HepG2 (cell line): ENCODE data around the gene LIMCH1. TPM values are rescaled to one million over a fixed set of nuclear protein-coding genes. Genes with fewer than 3 reads are reported as not detected.

Experiments
- ATAC-seq: fragments of 200-7000 bp; cut with Tn5 transposase; 3 replicates; pipeline ENCODE4 v1.9.1; 2020; ENCODE audit warnings: mild to moderate bottlenecking, moderate library complexity
- BruUV-seq: library from RNA; stranded (reverse); fragments of 400-500 nt; replicated peaks from 2 replicates; lab custom pipeline; 2021; lab: Mats Ljungman, UMichigan
- CTCF ChIA-PET: fragments of 300-600 bp; formaldehyde crosslinking; extraction: SDS; loops from one replicate; lab custom pipeline; 2021; ENCODE audit warnings: low total read pairs, inconsistent platforms, low intra/inter-chr PET ratio; lab: Yijun Ruan, JAX
- POLR2A ChIA-PET: fragments of 350-600 bp; sonication (Branson Sonifier 250); formaldehyde crosslinking; loops from one replicate; lab custom pipeline; 2020; ENCODE audit warnings: antibody characterized with exemption, inconsistent platforms; lab: Yijun Ruan, JAX
- DNase-seq: peaks from one replicate; pipeline ENCODE4 v3.0.0-alpha.2; 2015; ENCODE audit warnings: low spot score
- FAIRE-seq: peaks from 3 replicates; lab custom pipeline; 2011; peaks lifted over from hg19 to GRCh38; lab: Jason Lieb, UNC
- H2AFZ ChIP-seq: one replicate; pipeline ENCODE4 v1.6.1; 2011; ENCODE audit warnings: low read length, inconsistent platforms
- H3K27ac ChIP-seq: fragments of 300-600 bp; 3 replicates; pipeline ENCODE4 v1.8.0; 2011; ENCODE audit warnings: mixed run types, mild to moderate bottlenecking, mixed read lengths, low read length, inconsistent platforms; ENCODE audit not compliant: insufficient read depth; ENCODE audit errors: extremely low read length
- H3K27me3 ChIP-seq, 2 experiments: fragments of 200-600 bp in 1 of 2; 2 replicates in 1 of 2; 3 replicates in 1 of 2; pipeline versions ENCODE4 v1.6.0 to v1.8.0; 2011; ENCODE audit warnings: low read length in 2 of 2, mild to moderate bottlenecking in 2 of 2, moderate library complexity in 2 of 2, inconsistent platforms in 1 of 2; ENCODE audit not compliant: insufficient read depth in 2 of 2, control insufficient read depth in 1 of 2
- H3K36me3 ChIP-seq, 2 experiments: fragments of 200-600 bp in 1 of 2; replicated peaks in 1 of 2; 2 replicates in 1 of 2; 3 replicates in 1 of 2; pipeline versions ENCODE4 v1.5.1 to v1.8.0; 2011; ENCODE audit warnings: low read length in 2 of 2, inconsistent platforms in 1 of 2; ENCODE audit not compliant: insufficient read depth in 2 of 2, control insufficient read depth in 1 of 2
- H3K4me1 ChIP-seq: 2 replicates; pipeline ENCODE4 v1.5.1; 2012; ENCODE audit warnings: low read length, inconsistent platforms; ENCODE audit not compliant: insufficient read depth
- H3K4me2 ChIP-seq: 2 replicates; pipeline ENCODE4 v1.6.0; 2011; ENCODE audit warnings: low read depth, low read length, inconsistent platforms
- H3K4me3 ChIP-seq, 3 experiments: fragments of 200-600 bp in 1 of 3; sonication (generic), shearing (Covaris generic) in 1 of 3; replicated peaks in 1 of 3; 2 replicates each; pipeline ENCODE4 v1.5.1; 2011 to 2016; ENCODE audit warnings: low read length in 3 of 3, inconsistent platforms in 2 of 3, low read depth in 2 of 3, mild to moderate bottlenecking in 2 of 3, control low read depth in 1 of 3, mixed read lengths in 1 of 3; ENCODE audit not compliant: insufficient read depth in 1 of 3
- H3K79me2 ChIP-seq: one replicate; pipeline ENCODE4 v1.6.1; 2011; ENCODE audit warnings: low read length, inconsistent platforms; ENCODE audit not compliant: insufficient read depth
- H3K9ac ChIP-seq: 2 replicates; pipeline ENCODE4 v1.6.0; 2011; ENCODE audit warnings: mild to moderate bottlenecking, low read depth, low read length, inconsistent platforms; ENCODE audit not compliant: insufficient read depth
- H3K9me3 ChIP-seq: 2 replicates; pipeline ENCODE4 v1.5.1; 2012; ENCODE audit warnings: mild to moderate bottlenecking, low read length
- H4K20me1 ChIP-seq: 2 replicates; pipeline ENCODE4 v1.6.0; 2011; ENCODE audit warnings: inconsistent platforms, mild to moderate bottlenecking, low read length, moderate library complexity; ENCODE audit not compliant: insufficient read depth
- NRL ChIP-seq: sonication (generic); formaldehyde crosslinking; IDR thresholded peaks from 2 replicates; pipeline ENCODE4 v1.5.0; 2020; ENCODE audit warnings: missing genetic modification reagents, mild to moderate bottlenecking, moderate library complexity, borderline replicate concordance
- POLR2A ChIP-seq, 2 experiments: IDR thresholded peaks; 2 replicates each; pipeline ENCODE4 v1.6.1; 2011; ENCODE audit warnings: low read depth in 2 of 2, low read length in 2 of 2, mild to moderate bottlenecking in 1 of 2, moderate library complexity in 1 of 2; ENCODE audit not compliant: insufficient read depth in 1 of 2
- POLR2AphosphoS5 ChIP-seq: IDR thresholded peaks from 2 replicates; pipeline ENCODE4 v1.6.1; 2012; ENCODE audit warnings: low read depth, low read length
- RELA ChIP-seq: sonication (generic); formaldehyde crosslinking; IDR thresholded peaks from 2 replicates; pipeline ENCODE4 v1.4.0; 2020; ENCODE audit warnings: missing genetic modification reagents
- ZBTB20 ChIP-seq: sonication (generic); formaldehyde crosslinking; IDR thresholded peaks from 2 replicates; pipeline ENCODE4 v1.8.1; 2023; ENCODE audit warnings: missing genetic modification reagents, low read depth, mild to moderate bottlenecking, borderline replicate concordance
- ZFP37 ChIP-seq: sonication (generic); formaldehyde crosslinking; IDR thresholded peaks from 2 replicates; pipeline ENCODE4 v1.4.0; 2020; ENCODE audit warnings: missing genetic modification reagents, borderline replicate concordance
- ZFP90 ChIP-seq: sonication (generic); formaldehyde crosslinking; IDR thresholded peaks from 2 replicates; pipeline ENCODE4 v1.8.0; 2022; ENCODE audit warnings: missing genetic modification reagents, mild to moderate bottlenecking, inconsistent platforms, borderline replicate concordance
- ZSCAN30 ChIP-seq: sonication (generic); formaldehyde crosslinking; IDR thresholded peaks from 2 replicates; pipeline ENCODE4 v1.5.0; 2020; ENCODE audit warnings: mild to moderate bottlenecking, missing genetic modification reagents
- WGBS: methylation state at CpG from one replicate; pipeline ENCODE4 v1.1.6; 2017; ENCODE audit warnings: low lambda C conversion rate; 5-methylcytosine and 5-hydroxymethylcytosine counted together
- in situ Hi-C: cut with HindIII; loops from 2 replicates; pipeline ENCODE4 v1.10.0; 2017; ENCODE audit warnings: low pct_unique_long_range_greater_than_20kb; ENCODE audit not compliant: extremely low pct_ligation_motif_present
- intact Hi-C: fragments of 100-400 bp; cut with micrococcal nuclease; formaldehyde crosslinking; loops from one replicate; pipeline ENCODE4 v1.10.0; 2022; ENCODE audit not compliant: unreplicated experiment
- polyA plus RNA-seq, 8 experiments: library from polyadenylated mRNA; depleted of rRNA in 3 of 8; stranded (reverse) in 7 of 8; unstranded in 1 of 8; fragments of >200 nt; fragmentation: Illumina TruSeq in 4 of 8; extraction: Trizol in 4 of 8; gene quantifications; 2 replicates each; pipeline versions ENCODE4 v1.2.1 to v1.2.3, GENCODE V29; 2011 to 2016; ENCODE audit warnings: low read depth in 4 of 8, missing spikeins in 1 of 8, mixed read lengths in 1 of 8; ENCODE audit not compliant: insufficient read depth in 1 of 8
- total RNA-seq, 5 experiments: library from RNA; depleted of rRNA; stranded (reverse); fragments of >200 nt; fragmentation: Illumina TruSeq; extraction: Trizol; gene quantifications; 2 replicates each; pipeline ENCODE4 v1.2.3, GENCODE V29; 2016; ENCODE audit warnings: low read depth in 1 of 5
- TF ChIP-seq, protein P1 (sequence below): sonication (generic); formaldehyde crosslinking; IDR thresholded peaks from 2 replicates; pipeline ENCODE4 v1.5.0; 2020; ENCODE audit warnings: missing genetic modification reagents, mild to moderate bottlenecking, borderline replicate concordance
- TF ChIP-seq, protein P2 (sequence below): conservative IDR thresholded peaks from 2 replicates; pipeline ENCODE4 v1.6.1; 2018; ENCODE audit warnings: missing genetic modification reagents
- TF ChIP-seq, protein P3 (sequence below): sonication (generic); formaldehyde crosslinking; IDR thresholded peaks from 2 replicates; pipeline ENCODE4 v1.8.1; 2023; ENCODE audit warnings: mild to moderate bottlenecking, inconsistent platforms, moderate library complexity, missing genetic modification reagents, borderline replicate concordance
- TF ChIP-seq, protein P4 (sequence below): sonication (generic); formaldehyde crosslinking; IDR thresholded peaks from 2 replicates; pipeline ENCODE4 v1.4.0; 2020; ENCODE audit warnings: missing genetic modification reagents, mild to moderate bottlenecking, borderline replicate concordance
- TF ChIP-seq, protein P5 (sequence below): sonication (generic); formaldehyde crosslinking; IDR thresholded peaks from 2 replicates; pipeline ENCODE4; 2020; ENCODE audit warnings: missing genetic modification reagents, mild to moderate bottlenecking, borderline replicate concordance

The LIMCH1 gene
- total and polyA plus RNA-seq, 2 of the 13 experiments (the other 11 are each of a cell fraction or from before 2014, with no cell fraction given): 0.04 TPM; not detected in 1

DNA sequence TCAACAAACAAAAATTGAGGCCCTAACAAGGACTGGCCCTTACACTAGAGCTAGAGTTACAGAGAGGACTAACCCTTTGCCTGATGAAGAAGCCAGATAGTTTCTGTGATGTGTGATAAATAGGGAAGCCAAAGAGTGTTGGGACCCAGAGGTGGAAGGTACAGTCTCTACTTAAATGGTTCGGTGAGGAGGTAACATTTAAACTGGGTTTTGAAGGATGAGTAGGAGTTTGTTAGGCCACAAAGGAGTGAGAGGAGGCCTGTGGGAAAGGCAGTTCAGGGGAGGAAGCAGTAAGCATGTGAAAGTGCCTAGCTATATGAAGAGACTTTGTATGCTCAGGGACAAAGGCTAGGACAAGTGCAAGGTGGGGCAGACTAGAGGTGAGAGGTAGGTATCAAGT, 23.8 kb upstream of the LIMCH1 start:
- intact Hi-C loops (loop anchor here (5.0 kb wide), 1 partner anchor 758 kb away; no protein-coding TSS in a partner anchor), in situ Hi-C loops (no loop called here)
- Histone ChIP-seq H3K27me3 (no peaks in the 10 kb centered on the region; a peak in 1 of 5 replicates), H2AFZ (no peak overlapping the region), H3K27ac (no peak overlapping the region), H3K4me1 (no peaks in the 10 kb centered on the region), H3K9ac (no peak overlapping the region), H3K9me3 (no peaks in the 10 kb centered on the region), H3K79me2 (no peaks in the 10 kb centered on the region), H3K4me2 (no peak overlapping the region), H4K20me1 (no peaks in the 10 kb centered on the region), H3K36me3 (no peaks in the 10 kb centered on the region), H3K4me3 (no peak overlapping the region)
- ATAC-seq: no peak
- BruUV-seq: no TSS peak
- no peak for DNase-seq
- CTCF ChIA-PET: no interaction called here
- no peak for TF ChIP-seq NRL (CRISPR knock-in tag)
- TF ChIP-seq, protein P1, sequence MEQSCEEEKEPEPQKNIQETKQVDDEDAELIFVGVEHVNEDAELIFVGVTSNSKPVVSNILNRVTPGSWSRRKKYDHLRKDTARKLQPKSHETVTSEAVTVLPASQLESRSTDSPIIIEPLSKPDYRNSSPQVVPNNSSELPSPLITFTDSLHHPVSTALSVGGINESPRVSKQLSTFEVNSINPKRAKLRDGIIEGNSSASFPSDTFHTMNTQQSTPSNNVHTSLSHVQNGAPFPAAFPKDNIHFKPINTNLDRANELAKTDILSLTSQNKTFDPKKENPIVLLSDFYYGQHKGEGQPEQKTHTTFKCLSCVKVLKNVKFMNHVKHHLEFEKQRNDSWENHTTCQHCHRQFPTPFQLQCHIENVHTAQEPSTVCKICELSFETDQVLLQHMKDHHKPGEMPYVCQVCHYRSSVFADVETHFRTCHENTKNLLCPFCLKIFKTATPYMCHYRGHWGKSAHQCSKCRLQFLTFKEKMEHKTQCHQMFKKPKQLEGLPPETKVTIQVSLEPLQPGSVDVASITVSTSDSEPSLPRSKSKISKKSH (CRISPR knock-in tag): no peak
- no peak for TF ChIP-seq ZFP37 (CRISPR knock-in tag)
- TF ChIP-seq POLR2AphosphoS5: no peak
- no peak for TF ChIP-seq ZSCAN30 (CRISPR knock-in tag)
- TF ChIP-seq, protein P2, sequence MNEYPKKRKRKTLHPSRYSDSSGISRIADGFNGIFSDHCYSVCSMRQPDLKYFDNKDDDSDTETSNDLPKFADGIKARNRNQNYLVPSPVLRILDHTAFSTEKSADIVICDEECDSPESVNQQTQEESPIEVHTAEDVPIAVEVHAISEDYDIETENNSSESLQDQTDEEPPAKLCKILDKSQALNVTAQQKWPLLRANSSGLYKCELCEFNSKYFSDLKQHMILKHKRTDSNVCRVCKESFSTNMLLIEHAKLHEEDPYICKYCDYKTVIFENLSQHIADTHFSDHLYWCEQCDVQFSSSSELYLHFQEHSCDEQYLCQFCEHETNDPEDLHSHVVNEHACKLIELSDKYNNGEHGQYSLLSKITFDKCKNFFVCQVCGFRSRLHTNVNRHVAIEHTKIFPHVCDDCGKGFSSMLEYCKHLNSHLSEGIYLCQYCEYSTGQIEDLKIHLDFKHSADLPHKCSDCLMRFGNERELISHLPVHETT (CRISPR knock-in tag): no peak
- TF ChIP-seq, protein P3, sequence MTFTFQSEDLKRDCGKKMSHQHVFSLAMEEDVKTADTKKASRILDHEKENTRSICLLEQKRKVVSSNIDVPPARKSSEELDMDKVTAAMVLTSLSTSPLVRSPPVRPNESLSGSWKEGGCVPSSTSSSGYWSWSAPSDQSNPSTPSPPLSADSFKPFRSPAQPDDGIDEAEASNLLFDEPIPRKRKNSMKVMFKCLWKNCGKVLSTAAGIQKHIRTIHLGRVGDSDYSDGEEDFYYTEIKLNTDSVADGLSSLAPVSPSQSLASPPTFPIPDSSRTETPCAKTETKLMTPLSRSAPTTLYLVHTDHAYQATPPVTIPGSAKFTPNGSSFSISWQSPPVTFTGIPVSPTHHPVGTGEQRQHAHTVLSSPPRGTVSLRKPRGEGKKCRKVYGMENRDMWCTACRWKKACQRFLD (CRISPR knock-in tag): no peak
- no peak for TF ChIP-seq ZBTB20
- no peak for TF ChIP-seq POLR2A (IDR thresholded peaks at IDR 0.05; ENCODE audit: insufficient read depth in 1 of 2, low read depth in 2 of 2, low read length in 2 of 2)
- TF ChIP-seq RELA (CRISPR knock-in tag): no peak
- TF ChIP-seq, protein P4, sequence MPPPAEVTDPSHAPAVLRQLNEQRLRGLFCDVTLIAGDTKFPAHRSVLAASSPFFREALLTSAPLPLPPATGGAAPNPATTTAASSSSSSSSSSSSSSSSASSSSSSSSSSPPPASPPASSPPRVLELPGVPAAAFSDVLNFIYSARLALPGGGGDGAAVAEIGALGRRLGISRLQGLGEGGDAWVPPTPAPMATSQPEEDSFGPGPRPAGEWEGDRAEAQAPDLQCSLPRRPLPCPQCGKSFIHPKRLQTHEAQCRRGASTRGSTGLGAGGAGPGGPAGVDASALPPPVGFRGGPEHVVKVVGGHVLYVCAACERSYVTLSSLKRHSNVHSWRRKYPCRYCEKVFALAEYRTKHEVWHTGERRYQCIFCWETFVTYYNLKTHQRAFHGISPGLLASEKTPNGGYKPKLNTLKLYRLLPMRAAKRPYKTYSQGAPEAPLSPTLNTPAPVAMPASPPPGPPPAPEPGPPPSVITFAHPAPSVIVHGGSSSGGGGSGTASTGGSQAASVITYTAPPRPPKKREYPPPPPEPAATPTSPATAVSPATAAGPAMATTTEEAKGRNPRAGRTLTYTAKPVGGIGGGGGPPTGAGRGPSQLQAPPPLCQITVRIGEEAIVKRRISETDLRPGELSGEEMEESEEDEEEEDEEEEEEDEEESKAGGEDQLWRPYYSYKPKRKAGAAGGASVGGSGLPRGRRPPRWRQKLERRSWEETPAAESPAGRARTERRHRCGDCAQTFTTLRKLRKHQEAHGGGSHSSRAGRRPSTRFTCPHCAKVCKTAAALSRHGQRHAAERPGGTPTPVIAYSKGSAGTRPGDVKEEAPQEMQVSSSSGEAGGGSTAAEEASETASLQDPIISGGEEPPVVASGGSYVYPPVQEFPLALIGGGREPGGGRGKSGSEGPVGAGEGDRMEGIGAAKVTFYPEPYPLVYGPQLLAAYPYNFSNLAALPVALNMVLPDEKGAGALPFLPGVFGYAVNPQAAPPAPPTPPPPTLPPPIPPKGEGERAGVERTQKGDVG (CRISPR knock-in tag): no peak
- no peak for TF ChIP-seq ZFP90 (CRISPR knock-in tag)
- TF ChIP-seq, protein P5, sequence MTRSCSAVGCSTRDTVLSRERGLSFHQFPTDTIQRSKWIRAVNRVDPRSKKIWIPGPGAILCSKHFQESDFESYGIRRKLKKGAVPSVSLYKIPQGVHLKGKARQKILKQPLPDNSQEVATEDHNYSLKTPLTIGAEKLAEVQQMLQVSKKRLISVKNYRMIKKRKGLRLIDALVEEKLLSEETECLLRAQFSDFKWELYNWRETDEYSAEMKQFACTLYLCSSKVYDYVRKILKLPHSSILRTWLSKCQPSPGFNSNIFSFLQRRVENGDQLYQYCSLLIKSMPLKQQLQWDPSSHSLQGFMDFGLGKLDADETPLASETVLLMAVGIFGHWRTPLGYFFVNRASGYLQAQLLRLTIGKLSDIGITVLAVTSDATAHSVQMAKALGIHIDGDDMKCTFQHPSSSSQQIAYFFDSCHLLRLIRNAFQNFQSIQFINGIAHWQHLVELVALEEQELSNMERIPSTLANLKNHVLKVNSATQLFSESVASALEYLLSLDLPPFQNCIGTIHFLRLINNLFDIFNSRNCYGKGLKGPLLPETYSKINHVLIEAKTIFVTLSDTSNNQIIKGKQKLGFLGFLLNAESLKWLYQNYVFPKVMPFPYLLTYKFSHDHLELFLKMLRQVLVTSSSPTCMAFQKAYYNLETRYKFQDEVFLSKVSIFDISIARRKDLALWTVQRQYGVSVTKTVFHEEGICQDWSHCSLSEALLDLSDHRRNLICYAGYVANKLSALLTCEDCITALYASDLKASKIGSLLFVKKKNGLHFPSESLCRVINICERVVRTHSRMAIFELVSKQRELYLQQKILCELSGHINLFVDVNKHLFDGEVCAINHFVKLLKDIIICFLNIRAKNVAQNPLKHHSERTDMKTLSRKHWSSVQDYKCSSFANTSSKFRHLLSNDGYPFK (CRISPR knock-in tag): no peak
- WGBS: 0% methylated on average over 1 of the region's 1 CpG
- POLR2A ChIA-PET: no interaction called here
- FAIRE-seq: no peak
